ENCODE measurements around the gene HEATR5B.
"Not testable (repeated sequence)": the region's sequence is repeated elsewhere in the genome, so short reads cannot be mapped to it uniquely, and the experiment has no call there.

HEATR5B gene

GRCh38 chr2:37061776-37062175, 22.4 kb downstream of the HEATR5B start:
- no peak for DNase-seq (ENCODE audit: low read depth)

DNA sequence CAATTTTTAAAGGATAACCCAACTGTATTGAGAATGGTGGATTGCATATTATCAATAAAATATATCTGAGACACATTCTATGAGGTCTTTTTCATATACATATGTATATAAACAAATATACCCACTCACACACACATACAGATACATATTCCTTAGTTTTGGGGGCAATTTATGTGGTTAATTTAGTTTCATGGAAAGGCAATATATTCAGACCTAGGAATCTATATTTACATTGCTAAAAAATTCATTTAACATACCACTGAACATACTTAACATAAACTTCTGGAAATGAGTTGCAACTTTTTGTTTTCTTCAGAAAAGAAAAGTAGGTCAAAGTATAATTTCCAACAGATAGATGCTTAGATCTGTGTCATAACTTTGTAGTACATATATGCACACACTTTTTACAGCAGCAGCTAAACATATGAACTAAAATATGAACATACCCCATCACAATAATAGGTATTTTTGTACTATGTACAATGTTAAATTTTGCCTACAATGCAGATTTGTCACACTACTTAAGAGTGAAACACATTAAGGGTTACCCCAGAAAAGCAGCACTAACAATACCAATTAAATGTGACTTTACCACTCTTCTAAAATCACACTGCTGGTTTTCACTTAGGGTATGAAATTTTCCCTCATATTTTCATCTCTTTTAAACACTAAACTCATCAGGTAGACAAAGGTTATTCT, 23.0 kb downstream of the HEATR5B start:
- DNase-seq (ENCODE audit: low read depth), result no peak

- no peak for DNase-seq (ENCODE audit: low read depth)
These were observed 23.7 kb downstream of the HEATR5B start for GRCh38 chr2:37060446-37060845.

- DNase-seq (ENCODE audit: low read depth), result no peak
These were observed 24.3 kb downstream of the HEATR5B start for GRCh38 chr2:37059841-37060240.

DNA sequence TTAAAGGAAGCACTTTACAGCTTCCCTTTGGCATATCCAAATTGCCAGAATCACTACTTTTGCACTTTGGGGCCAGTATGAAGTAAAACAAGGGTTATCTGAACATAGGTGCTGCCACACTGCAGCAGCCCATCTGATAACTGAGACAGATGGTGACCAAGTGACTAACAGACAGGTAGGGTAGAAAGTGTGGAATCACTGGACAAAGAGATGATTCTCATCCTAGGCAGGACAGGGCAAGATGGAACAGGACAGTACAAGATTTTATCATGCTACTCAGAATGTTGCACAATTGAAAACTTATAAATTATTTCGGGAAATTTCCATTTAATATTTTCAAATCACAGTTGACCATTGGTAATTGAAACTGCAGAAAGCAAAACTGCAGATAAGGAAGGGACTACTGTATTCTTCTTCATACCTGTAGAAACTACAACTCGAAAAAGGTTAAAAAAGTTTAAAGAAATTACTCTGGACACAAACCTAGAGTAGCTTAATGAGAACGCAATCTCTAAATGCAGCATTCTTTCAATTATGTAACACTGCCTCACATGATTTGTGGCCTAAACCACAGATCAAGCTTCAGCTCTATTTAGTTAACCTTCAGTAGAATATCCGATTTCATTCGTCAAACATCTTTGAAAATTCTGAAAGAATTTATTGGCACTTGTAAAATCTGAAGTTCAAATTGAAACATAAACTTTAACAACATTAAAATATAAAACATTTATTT, 31.4 kb downstream of the HEATR5B start:
- DNase-seq (ENCODE audit: low read depth), result no peak

DNA sequence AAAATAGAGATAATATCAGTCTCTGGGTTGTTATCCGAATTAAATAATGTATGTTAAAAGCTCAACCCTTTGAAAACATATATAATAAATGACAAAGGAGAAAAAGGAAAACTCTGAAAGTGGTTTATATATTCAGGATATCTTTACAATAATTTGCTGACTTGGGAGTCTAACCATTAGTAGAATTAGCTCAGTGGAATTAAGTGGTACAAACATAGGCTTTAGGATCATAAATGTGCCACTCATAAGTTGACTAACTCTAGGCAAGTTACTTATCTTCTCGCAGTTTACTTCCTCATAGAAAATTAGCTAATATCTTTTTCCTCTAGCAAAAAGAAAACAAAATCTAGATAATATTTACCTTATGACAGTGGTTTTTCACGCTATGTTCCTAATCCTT, 44.6 kb downstream of the HEATR5B start:
- DNase-seq (ENCODE audit: low read depth), result no peak

DNA sequence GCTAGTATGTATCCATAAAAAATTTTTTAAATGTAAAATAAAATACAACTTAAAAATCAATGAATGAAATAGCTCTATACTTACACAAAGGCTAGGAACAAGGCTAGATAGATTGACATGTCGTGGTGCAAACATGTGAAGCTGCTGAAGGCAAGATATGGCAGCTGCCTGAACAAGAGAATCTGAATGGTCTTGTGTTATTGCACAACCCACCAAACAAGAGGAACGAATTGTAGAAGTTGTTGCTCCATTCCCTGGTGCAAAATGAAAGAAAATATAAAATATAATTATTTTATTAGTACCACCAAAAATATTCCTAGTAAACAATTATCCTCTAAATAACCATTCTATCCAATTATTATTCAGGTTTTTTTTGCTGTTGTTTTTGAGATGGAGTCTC, 46.4 kb downstream of the HEATR5B start:
- no peak for DNase-seq (ENCODE audit: low read depth)

DNA sequence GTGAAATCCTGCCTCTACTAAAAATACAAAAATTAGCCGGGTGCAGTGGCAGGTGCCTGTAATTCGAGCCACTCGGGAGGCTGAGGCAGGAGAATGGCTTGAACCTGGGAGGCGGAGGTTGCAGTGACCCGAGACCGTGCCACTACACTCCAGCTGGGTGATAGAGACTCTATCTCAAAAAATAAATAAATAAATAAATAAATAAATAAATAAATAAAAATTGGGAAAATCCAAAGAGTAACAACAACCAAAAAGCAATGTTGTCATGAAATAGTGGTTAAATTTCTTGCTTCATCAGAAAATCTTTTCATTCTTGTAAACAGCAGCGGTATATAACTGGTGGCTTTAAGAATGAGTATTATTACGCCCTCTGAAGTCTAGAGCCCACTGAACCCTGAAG, 54.4 kb downstream of the HEATR5B start:
- no peak for DNase-seq (ENCODE audit: low read depth)

GRCh38 chr2:37026050-37026449, 58.1 kb downstream of the HEATR5B start:
- DNase-seq (ENCODE audit: low read depth), result no peak

DNA sequence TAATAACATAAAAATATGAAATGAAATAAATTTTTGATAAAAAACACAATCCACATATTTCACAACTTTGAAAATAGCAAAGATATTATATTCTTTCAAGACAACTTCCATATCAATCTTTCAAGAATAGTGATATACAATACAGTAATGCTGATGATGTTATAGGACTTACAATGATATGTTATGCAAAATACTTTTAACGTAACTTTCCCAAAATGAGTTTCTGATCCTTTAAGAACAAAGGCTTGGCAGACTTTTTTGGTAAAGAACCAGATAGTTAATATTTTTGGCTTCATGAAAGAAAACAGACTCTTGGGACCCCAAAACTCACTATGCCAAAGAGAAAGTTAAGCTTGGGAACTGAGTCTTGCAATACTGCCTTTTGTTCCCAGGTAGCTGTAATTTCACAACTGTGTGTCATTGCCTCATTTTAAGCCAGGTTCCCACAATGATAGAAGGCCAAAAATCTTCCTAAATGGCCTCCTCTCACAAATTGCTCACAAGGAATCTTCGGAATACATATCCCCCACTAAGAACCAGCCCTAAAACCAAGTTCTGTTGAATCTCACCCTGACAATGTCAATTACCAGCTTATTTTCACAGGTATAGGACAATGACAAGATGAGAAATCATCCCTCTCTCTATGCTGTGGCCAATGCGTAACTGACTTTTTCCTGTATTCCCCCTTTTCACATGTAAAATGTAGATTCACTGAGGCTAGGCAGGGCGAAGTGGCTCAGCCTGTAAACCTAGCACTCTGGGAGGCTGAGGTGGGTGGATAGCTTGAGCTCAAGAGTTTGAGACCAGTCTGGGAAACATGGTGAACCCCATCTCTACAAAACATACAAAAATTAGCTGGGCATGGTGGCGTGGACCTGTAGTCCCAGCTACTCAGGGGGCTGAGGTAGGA, 63.0 kb downstream of the HEATR5B start:
- DNase-seq (ENCODE audit: low read depth), result no peak

- DNase-seq (ENCODE audit: low read depth), result no peak
These were observed 63.8 kb downstream of the HEATR5B start for GRCh38 chr2:37020212-37020886.

DNA sequence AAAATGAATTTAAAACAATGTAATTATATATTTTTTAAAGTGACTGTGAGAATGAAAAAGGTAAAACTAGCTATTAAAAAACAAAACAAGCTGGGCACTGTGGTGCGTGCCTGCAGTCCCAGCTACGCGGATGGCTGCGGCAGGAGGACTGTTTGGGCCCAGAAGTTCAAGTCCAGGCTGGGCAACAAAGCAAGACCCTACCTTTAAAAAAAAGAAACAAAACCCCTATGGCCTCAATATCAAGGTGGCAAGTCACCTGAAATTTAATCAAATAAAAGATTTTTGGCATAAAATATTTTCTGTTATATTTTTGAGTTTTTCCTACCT, 70.9 kb downstream of the HEATR5B start:
- no peak for DNase-seq (ENCODE audit: low read depth)

DNA sequence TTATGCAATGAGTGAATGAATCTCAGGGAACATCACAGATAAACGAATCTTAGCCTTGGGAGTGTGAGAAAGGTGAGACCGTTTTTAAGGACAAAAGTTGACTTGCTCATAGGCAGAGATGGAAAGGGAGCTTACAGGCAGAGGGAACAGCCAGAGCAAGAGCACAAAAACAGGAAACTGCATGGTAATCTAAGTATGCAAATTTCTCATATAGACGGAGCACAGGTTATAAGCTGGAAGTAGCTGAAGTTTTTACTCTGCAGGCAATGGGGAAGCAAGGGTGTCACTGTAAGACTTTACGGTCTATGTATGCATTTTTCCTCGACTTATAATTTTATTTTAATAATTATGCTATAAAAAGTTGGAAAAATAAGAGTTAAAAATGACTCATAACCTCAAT, 73.0 kb downstream of the HEATR5B start:
- DNase-seq (ENCODE audit: low read depth), result no peak

DNA sequence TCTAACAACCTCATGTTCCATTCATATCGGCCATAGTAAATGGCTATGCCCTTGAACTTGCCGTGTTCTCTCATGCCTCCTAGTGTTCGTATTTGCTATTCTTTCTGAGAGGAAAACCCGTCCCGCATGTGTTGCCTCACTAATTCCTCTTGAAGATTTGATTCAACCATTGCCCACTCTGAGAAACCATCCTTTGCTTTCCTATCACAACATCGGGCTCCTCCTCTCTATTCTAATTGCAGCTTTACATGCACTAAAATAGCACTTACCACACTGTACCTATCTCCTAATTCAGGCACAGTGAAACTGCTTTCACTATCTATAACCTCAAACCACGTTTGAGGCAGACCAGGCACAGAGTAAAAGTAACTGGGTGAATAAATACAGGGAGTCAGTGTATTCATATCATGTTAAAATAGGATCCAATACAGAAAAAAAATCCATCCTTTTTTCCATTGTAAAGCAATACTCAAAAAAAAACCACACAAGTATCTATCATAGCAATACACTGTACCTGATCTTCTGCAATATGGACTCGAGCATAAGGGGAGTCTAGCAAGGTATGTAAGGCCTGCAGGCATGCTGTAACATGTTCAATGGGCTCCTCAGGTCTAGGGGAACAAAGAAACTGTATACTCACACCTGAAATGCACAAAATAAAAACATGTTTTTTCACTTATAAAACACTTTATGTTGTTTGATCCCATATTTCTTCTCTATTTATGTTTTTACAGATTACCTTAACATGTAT, 78.9 kb downstream of the HEATR5B start:
- no peak for DNase-seq (ENCODE audit: low read depth)

- DNase-seq (ENCODE audit: low read depth), result no peak
These were observed 83.1 kb downstream of the HEATR5B start for GRCh38 chr2:37000988-37001556.

DNA sequence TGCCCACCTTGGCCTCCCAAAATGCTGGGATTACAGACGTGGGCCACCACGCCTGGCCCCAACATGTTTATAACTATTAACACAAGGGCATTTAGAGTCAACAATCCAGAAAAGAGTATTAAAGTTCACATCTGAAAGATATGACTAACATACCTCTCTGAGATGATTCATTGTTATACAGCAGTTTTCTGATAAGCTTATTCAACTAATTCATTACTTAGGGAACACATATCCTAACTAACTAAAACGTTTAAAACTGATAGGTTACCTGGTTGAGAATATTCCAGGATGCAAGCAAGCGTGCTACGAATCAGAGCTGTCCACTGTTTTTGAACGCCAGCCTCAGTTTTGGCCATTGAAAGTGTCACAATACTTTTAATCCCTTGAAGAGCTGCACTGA, 83.9 kb downstream of the HEATR5B start:
- DNase-seq (ENCODE audit: low read depth), result no peak

DNA sequence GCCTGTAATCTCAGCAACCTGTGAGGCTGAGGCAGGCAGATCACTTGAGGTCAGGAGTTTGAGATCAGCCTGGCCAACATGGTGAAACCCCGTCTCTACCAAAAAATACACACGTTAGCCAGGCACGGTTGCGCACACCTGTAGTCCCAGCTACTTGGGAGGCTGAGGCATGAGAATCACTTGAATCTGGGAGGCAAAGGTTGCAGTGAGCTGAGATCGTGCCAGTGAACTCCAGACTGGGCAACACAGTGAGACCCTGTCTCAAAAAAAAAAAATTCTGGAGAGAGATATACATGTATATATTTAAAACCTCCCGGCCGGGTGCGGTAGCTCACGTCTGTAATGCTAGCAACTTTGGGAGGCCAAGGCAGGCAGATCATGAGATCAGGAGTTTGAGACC, 84.8 kb downstream of the HEATR5B start:
- not testable (repeated sequence) for DNase-seq (ENCODE audit: low read depth)

DNA sequence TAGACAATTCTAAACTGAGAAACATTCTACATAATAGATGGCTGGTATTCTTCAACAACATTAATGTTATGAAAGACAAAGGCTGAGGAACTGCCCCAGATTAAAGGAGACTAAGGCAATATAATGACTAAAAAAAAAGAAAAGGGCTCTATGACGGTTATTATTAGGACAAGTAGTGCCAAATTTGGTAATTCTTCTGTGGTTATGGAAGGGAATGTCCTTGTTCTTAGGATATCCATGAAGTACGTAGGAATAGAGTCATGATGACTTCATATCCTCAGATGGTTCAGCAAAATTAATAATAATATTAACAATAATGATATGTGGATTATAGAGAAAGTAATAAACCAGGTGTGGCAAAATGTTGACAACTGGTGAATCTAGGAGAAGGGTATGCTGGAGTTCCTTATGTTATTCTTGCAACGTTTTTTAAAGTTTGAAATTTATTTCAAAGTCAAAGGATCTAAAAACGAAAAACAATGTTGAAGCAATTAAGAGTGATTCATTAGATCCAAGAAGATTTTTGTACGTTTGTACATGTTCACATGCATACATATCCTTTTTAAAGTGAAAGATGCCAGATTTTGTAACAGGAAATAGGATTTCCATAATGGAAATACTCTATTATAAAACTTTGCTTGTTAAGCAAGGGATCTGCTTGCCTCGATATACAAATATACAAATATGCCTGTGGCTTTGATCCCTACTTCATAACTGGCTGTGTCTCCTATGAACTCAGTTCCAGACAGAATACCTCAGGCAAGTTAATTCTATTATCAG, 90.1 kb downstream of the HEATR5B start:
- no peak for DNase-seq (ENCODE audit: low read depth)

DNA sequence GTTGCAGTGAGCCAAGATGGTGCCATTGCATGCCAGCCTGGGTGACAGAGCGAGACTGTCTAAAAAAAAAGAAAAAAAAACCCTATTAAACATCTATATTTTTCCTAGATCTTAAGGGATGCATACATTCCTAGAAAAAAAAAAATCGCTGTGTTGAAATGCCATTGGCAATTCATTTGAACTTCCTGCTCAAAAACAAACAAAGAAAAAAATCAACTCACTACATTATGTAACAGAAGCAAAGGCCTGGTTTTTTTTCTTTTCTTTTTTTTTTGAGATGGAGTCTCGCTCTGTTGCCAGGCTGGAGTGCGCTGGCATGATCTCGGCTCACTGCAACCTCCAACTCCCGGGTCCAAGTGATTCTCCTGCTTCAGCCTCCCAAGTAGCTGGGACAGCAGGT, 96.2 kb downstream of the HEATR5B start:
- no peak for DNase-seq (ENCODE audit: low read depth)

- DNase-seq (ENCODE audit: low read depth), result no peak
These were observed 101.7 kb downstream of the HEATR5B start for GRCh38 chr2:36982467-36982866.

Measured in T-helper 22 cell (primary cell).